Activated CD4-positive, alpha-beta T cell treated with anti-CD3 and anti-CD28 coated beads for 36 hours (primary cell): ENCODE data around the gene LSM7. TPM values are rescaled to one million over a fixed set of nuclear protein-coding genes. Genes with fewer than 3 reads are reported as not detected.

Experiments used
- ATAC-seq: fragments of 200-7000 bp; cut with Tn5 transposase; one replicate; pipeline ENCODE4 v1.10.0; 2021; ENCODE audit warnings: mild to moderate bottlenecking, moderate library complexity
- CTCF ChIA-PET: fragments of 350-600 bp; sonication (Branson Sonifier 250); formaldehyde crosslinking; loops from one replicate; lab custom pipeline; 2021; ENCODE audit warnings: antibody characterized with exemption; lab: Charles Lee
- POLR2A ChIA-PET: fragments of 350-600 bp; sonication (Branson Sonifier 250); formaldehyde crosslinking; loops from one replicate; lab custom pipeline; 2021; ENCODE audit warnings: antibody characterized with exemption, inconsistent platforms; lab: Charles Lee
- DNase-seq: peaks from one replicate; pipeline ENCODE4 v3.0.0-alpha.2; 2020
- H3K27ac Mint-ChIP-seq: one replicate; pipeline ENCODE4 v1.8.0; 2021; ENCODE audit warnings: mixed read lengths
- H3K27me3 Mint-ChIP-seq: one replicate; pipeline ENCODE4 v1.8.0; 2021; ENCODE audit warnings: mixed read lengths
- H3K36me3 Mint-ChIP-seq: one replicate; pipeline ENCODE4 v1.8.0; 2021; ENCODE audit warnings: low read depth, mixed read lengths
- H3K4me1 Mint-ChIP-seq: one replicate; pipeline ENCODE4 v1.8.0; 2021; ENCODE audit warnings: mixed read lengths
- H3K4me3 Mint-ChIP-seq: one replicate; pipeline ENCODE4 v1.8.0; 2021; ENCODE audit warnings: mild to moderate bottlenecking, moderate library complexity, mixed read lengths
- H3K9me3 Mint-ChIP-seq: one replicate; pipeline ENCODE4 v1.8.0; 2021; ENCODE audit warnings: low read depth, mixed read lengths
- intact Hi-C, 2 experiments: fragments of 100-400 bp; cut with DNase I in 1 of 2; cut with micrococcal nuclease in 1 of 2; formaldehyde crosslinking; loops; one replicate each; pipeline versions ENCODE4 v1.14.2 to v1.15.1; 2022 to 2024; cut with DNase I, micrococcal nuclease
- total RNA-seq, 2 experiments: library from RNA; stranded (reverse); gene quantifications; one replicate each; pipeline ENCODE4 v1.2.3, GENCODE V29; 2021

The LSM7 gene
- total RNA-seq, 2 experiments from 2014 or later = 113 to 134 TPM

GRCh38 chr19:2362046-2362969 is 33.9 kb upstream of the LSM7 start:
- Mint-ChIP-seq H3K9me3 (no peaks in the 10 kb centered on the region), H3K27ac (no peak overlapping the region), H3K4me1 (peaks cover 3% of the 10 kb centered on the region), H3K36me3 (no peaks in the 10 kb centered on the region), H3K27me3 (peaks cover 9% of the 10 kb centered on the region), H3K4me3 (no peak overlapping the region)
- no peak for DNase-seq
- ChIA-PET CTCF (interaction anchor here (0.6 kb wide), 1 partner anchor 114 kb away, joined by 3 read pairs; no protein-coding TSS in a partner anchor), POLR2A (no interaction called here)
- no peak for ATAC-seq
- intact Hi-C loops = no loop called here

DNA sequence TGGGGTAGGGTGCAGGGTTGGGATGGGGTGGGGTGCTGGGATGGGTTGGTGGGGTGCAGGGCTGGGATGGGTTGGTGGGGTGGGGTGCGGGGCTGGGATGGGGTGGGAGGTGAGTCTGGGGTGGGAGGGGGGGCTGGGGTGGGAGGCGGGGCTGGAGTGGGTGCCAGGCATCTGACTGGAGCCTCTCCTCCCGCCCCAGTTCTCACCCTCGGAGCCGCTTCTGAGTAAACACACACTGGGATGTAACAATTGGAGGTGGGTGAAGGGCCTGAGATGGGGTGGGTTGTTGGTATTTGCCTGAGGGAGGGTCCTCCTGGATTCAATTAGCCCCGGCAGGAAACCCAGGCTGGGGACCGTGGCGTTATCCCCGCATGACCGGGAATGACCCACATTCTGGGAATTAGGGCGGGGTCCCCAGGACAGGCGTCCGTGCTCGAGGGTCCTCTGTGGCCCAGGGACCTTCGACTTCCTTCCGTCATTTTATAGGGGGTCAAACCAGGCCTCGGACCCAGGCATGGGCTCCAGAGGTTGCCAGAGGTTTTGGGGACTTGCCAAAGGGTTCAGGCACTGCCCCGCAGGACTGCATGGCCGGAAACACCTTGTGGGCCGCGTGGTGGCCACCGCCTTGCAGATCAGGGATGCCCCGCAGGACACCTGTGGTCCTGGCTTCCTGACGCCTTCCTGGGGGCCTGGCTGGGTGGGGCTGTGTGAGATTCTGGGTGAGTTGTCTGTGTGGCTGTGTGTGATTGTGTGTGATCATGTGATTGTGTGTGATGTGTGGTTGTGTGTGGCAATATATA is 33.1 kb upstream of the LSM7 start:
- POLR2A ChIA-PET = no interaction called here

GRCh38 chr19:2360833-2361232 is 32.4 kb upstream of the LSM7 start:
- no peak for ATAC-seq
- CTCF ChIA-PET = no interaction called here
- POLR2A ChIA-PET = no interaction called here

More for the DNA sequence above, 33.1 kb upstream of the LSM7 start:
- DNase-seq (no peak), ATAC-seq (no peak)
- peaks cover 3% of the 10 kb centered on the region for H3K4me1 Mint-ChIP-seq
- no peaks in the 10 kb centered on the region for H3K9me3 Mint-ChIP-seq
- H3K27me3 Mint-ChIP-seq = peaks cover 9% of the 10 kb centered on the region
- no peak overlapping the region for H3K27ac Mint-ChIP-seq
- H3K4me3 Mint-ChIP-seq = no peak overlapping the region
- no peaks in the 10 kb centered on the region for H3K36me3 Mint-ChIP-seq
- intact Hi-C loops = no loop called here
- CTCF ChIA-PET = no interaction called here

DNA sequence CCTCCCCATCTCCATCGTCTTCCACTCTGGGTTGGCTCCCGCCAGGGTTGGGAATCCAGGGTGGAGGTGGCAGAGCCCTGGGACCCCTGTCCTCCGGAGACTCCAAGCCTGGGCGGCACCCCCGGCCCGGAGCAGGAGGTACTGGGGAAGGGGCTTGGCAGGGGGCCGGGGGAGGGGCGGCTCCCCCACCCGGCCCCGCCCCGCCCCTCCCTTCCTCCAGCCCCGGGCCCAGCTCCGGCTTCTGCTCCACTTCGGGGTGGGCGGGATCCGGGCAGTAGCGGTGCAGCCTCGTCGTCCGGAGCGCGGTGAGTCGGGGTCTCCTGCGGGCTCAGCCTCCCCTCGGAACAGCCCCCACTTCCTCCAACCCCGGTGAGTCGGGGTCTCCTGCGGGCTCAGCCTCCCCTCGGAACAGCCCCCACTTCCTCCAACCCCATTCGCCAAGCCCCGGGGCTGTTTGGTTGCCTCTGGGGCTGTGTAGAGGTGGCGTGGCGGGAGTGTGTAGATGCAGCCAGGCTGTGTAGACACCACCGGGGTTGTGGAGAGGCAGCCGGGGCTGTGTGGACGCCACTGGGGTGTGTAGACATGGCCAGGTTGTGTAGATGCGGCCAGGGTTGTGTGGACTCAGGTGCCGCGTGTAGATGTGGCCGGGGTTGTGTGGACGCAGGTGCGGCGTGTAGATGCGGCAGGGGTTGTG is 31.8 kb upstream of the LSM7 start, which contains the start of gene TMPRSS9:
TSS of gene TMPRSS9 (plus strand) at position 274 of the 694 bp plus-strand sequence. CDS start 29,521 bp downstream, outside the sequence.
- DNase-seq = no peak
- H3K4me3 Mint-ChIP-seq = no peak within 1 kb of the TSS
- peaks cover 3% of the 10 kb centered on the region for H3K4me1 Mint-ChIP-seq
- H3K36me3 Mint-ChIP-seq = no peaks in the 10 kb centered on the region
- intact Hi-C loops = no loop called here
- H3K27me3 Mint-ChIP-seq = peaks cover 7% of the 10 kb centered on the region
- ChIA-PET CTCF (interaction anchor here (1.0 kb wide), 1 partner anchor 73 kb away, joined by 3 read pairs; no protein-coding TSS in a partner anchor), POLR2A (no interaction called here)
- no peak for ATAC-seq
- H3K9me3 Mint-ChIP-seq = no peaks in the 10 kb centered on the region
- H3K27ac Mint-ChIP-seq = no peak within 1 kb of the TSS

More at GRCh38 chr19:2360833-2361232, 32.4 kb upstream of the LSM7 start:
- Mint-ChIP-seq H3K27me3 (peaks cover 9% of the 10 kb centered on the region), H3K27ac (no peak overlapping the region), H3K4me1 (peaks cover 3% of the 10 kb centered on the region), H3K4me3 (no peak overlapping the region), H3K36me3 (no peaks in the 10 kb centered on the region), H3K9me3 (no peaks in the 10 kb centered on the region)
- intact Hi-C loops = no loop called here
- no peak for DNase-seq

DNA sequence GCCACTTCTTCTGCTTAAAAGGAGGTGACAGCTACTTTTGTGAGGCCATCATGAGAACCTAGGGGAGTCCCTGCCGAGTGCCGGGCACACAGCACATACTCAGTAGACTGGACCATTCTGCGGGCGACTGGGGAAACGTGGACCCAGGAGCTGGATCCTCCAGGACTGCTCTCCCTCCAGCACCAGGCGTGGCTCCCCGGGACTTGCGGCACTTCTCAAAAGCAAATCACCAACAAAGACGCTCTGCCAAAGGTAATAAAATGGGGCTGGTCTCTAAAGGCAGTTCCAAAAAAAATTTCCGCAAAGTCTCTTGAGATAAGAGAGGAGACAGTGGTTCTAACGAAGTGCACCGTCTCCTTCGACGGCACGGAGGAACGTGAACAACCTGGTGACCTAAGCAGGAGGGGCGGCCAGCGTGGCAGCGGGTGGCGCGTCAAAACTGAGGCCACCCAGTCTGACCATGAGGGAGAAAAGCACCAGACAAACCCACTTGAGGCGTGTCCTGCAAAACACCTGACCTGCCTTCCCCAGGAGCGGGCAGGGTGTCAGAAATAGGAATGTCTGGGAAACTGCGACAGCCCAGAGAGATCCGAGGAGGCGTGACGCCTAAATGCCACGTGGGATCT is 30.3 kb upstream of the LSM7 start:
- Mint-ChIP-seq H3K4me3 (no peak overlapping the region), H3K4me1 (peaks cover 3% of the 10 kb centered on the region), H3K27ac (no peak overlapping the region), H3K9me3 (no peaks in the 10 kb centered on the region), H3K36me3 (no peaks in the 10 kb centered on the region), H3K27me3 (peaks cover 5% of the 10 kb centered on the region)
- ChIA-PET POLR2A (no interaction called here), CTCF (no interaction called here)
- ATAC-seq (no peak), DNase-seq (no peak)
- intact Hi-C loops = no loop called here

DNA sequence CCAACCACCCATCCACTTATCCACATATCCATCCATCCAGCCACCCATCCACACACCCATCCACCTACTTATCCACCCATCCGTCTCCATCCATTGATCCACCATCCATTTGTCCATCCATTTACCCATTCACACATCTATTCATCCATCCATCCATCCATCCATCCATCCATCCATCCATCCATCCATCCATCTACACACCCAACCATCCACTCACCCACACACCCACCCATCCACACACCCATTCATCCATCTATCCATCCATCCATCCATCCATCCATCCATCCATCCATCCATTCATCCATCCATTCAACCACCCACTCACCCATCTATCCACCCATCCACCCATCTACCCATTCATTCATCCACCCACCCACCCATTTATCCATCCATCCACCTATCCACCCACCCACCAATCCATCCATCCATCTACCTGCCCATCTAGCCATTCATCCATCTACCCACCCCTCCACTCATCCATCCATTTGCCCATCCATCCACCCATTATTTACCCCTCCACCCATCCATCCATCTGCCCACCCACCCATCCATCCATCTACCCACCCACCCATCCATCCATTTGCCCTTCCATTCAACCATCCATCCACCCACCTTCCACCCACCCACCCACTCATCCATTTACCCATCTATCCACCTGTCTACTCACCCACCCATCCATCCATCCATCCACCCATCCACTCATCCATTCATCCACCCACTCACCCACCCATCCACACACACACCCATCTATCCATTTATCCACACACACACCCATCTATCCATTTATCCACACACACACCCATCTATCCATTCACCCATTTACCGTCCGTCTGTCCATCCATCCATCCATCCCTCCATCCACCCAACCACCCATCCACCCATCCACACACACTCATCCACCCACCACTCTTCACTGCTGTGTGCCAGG is 29.2 kb upstream of the LSM7 start:
- ATAC-seq = no peak
- ChIA-PET POLR2A (no interaction called here), CTCF (no interaction called here)
- no peak overlapping the region for H3K4me3 Mint-ChIP-seq
- H3K27me3 Mint-ChIP-seq = peaks cover 5% of the 10 kb centered on the region
- no peaks in the 10 kb centered on the region for H3K9me3 Mint-ChIP-seq
- intact Hi-C loops = no loop called here
- H3K27ac Mint-ChIP-seq = no peak overlapping the region
- DNase-seq = no peak
- H3K36me3 Mint-ChIP-seq = no peaks in the 10 kb centered on the region
- H3K4me1 Mint-ChIP-seq = peaks cover 3% of the 10 kb centered on the region

- ATAC-seq (no peak), DNase-seq (no peak)
- intact Hi-C loops = no loop called here
- CTCF ChIA-PET = interaction anchor here (1.0 kb wide), 1 partner anchor 32 kb away, joined by 4 read pairs; no protein-coding TSS in a partner anchor
- Mint-ChIP-seq H3K36me3 (peaks cover 2% of the 10 kb centered on the region), H3K4me3 (no peak overlapping the region), H3K27me3 (peaks cover 5% of the 10 kb centered on the region), H3K27ac (no peak overlapping the region), H3K9me3 (no peaks in the 10 kb centered on the region), H3K4me1 (peaks cover 3% of the 10 kb centered on the region)
- POLR2A ChIA-PET = no interaction called here
Measured at GRCh38 chr19:2356036-2356646, 27.8 kb upstream of the LSM7 start.

GRCh38 chr19:2355168-2356035 is 27.0 kb upstream of the LSM7 start:
- peaks cover 2% of the 10 kb centered on the region for H3K36me3 Mint-ChIP-seq
- intact Hi-C loops = no loop called here
- POLR2A ChIA-PET = no interaction called here
- H3K4me3 Mint-ChIP-seq = no peak overlapping the region
- peaks cover under 1% of the 10 kb centered on the region for H3K4me1 Mint-ChIP-seq
- CTCF ChIA-PET = interaction anchor here (1.0 kb wide), 1 partner anchor 33 kb away, joined by 4 read pairs; no protein-coding TSS in a partner anchor
- ATAC-seq (no peak), DNase-seq (no peak)
- no peaks in the 10 kb centered on the region for H3K9me3 Mint-ChIP-seq
- H3K27me3 Mint-ChIP-seq = peaks cover 1% of the 10 kb centered on the region
- no peak overlapping the region for H3K27ac Mint-ChIP-seq

DNA sequence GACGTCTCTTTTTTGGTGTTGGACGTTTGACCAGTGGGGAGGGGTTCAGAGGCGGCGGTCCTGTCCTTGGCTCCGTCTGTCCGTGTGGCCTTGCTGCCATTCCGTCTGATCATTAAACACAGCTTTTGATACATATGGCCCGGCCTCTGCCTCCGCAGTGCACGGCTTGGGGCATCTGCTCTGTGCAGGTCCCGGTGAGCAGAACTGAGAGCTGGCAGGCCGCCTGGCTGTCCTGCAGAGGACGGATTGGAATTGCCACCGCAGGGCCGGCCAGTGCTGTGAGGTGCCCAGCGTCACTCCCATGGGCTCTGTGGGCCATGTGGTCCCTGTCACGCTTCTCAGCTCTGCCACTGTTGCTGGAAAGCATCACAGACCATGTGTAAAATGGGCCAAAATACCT is 26.3 kb upstream of the LSM7 start:
- ChIA-PET POLR2A (no interaction called here), CTCF (no interaction called here)
- intact Hi-C loops = no loop called here
- Mint-ChIP-seq H3K4me3 (no peak overlapping the region), H3K27me3 (no peaks in the 10 kb centered on the region), H3K9me3 (no peaks in the 10 kb centered on the region), H3K4me1 (no peaks in the 10 kb centered on the region), H3K36me3 (peaks cover 2% of the 10 kb centered on the region), H3K27ac (no peak overlapping the region)
- no peak for ATAC-seq
- no peak for DNase-seq
